Natural killer cell (primary cell): ENCODE measurements around the gene TAF6. TPM values are rescaled to one million over a fixed set of nuclear protein-coding genes. Genes with fewer than 3 reads are reported as not detected.
A peak's percentile ranks its signal among the peaks of the same experiment; 100 is the strongest.

Source experiments
- ATAC-seq, 3 donors: fragments of 150-1000 bp in 2 of 3; fragments of 200-7000 bp in 1 of 3; cut with Tn5 transposase; 1 replicate in 1 of 3; 2 replicates in 2 of 3; pipeline ENCODE4 v1.10.0; 2021; ENCODE audit warnings: mild to moderate bottlenecking in 2 of 3, moderate library complexity in 2 of 3
- DNase-seq, 2 donors: peaks; one replicate each; pipeline versions ENCODE4 v3.0.0 to v3.0.0-alpha.2; 2013 to 2021; ENCODE audit warnings: mixed read lengths in 1 of 2
- H3K27ac ChIP-seq: one replicate; pipeline ENCODE4 v1.5.1; 2013; ENCODE audit warnings: mild to moderate bottlenecking, low read length
- H3K27me3 ChIP-seq: one replicate; pipeline ENCODE4 v1.6.1; 2013; ENCODE audit warnings: low read length; ENCODE audit not compliant: control insufficient read depth, insufficient read depth
- H3K36me3 ChIP-seq: one replicate; pipeline ENCODE4 v1.6.1; 2013; ENCODE audit warnings: low read length; ENCODE audit not compliant: control insufficient read depth, insufficient read depth
- H3K4me1 ChIP-seq: one replicate; pipeline ENCODE4 v1.6.1; 2013; ENCODE audit warnings: low read length; ENCODE audit not compliant: control insufficient read depth, insufficient read depth
- H3K4me3 ChIP-seq: one replicate; pipeline ENCODE4 v1.5.1; 2013; ENCODE audit warnings: low read length
- H3K9me3 ChIP-seq: one replicate; pipeline ENCODE4 v1.6.1; 2013; ENCODE audit warnings: low read length; ENCODE audit not compliant: control insufficient read depth, insufficient read depth
- H3K27ac Mint-ChIP-seq, 2 donors: one replicate each; pipeline ENCODE4 v1.8.0; 2022; ENCODE audit warnings: mild to moderate bottlenecking in 2 of 2, mixed read lengths in 2 of 2, moderate library complexity in 1 of 2
- H3K27me3 Mint-ChIP-seq, 2 donors: one replicate each; pipeline ENCODE4 v1.8.0; 2022; ENCODE audit warnings: low read depth in 2 of 2, mixed read lengths in 2 of 2
- H3K36me3 Mint-ChIP-seq: one replicate; pipeline ENCODE4 v1.8.0; 2022; ENCODE audit warnings: mixed read lengths
- H3K4me1 Mint-ChIP-seq, 2 donors: one replicate each; pipeline ENCODE4 v1.8.0; 2022; ENCODE audit warnings: mixed read lengths in 2 of 2
- H3K4me3 Mint-ChIP-seq: one replicate; pipeline ENCODE4 v1.8.0; 2022; ENCODE audit warnings: mild to moderate bottlenecking, moderate library complexity, mixed read lengths
- H3K9me3 Mint-ChIP-seq, 2 donors: one replicate each; pipeline ENCODE4 v1.8.0; 2022; ENCODE audit warnings: mixed read lengths in 2 of 2
- CTCF ChIP-seq: fragments of 200-600 bp; IDR thresholded peaks from one replicate; pipeline ENCODE4 v1.8.0; 2022; ENCODE audit warnings: antibody characterized with exemption
- WGBS: methylation state at CpG from one replicate; pipeline ENCODE4 v1.1.7; 2013; ENCODE audit warnings: missing lambda C conversion rate; ENCODE audit not compliant: insufficient coverage; 5-methylcytosine and 5-hydroxymethylcytosine counted together
- intact Hi-C: fragments of 100-400 bp; cut with micrococcal nuclease; formaldehyde crosslinking; loops from one replicate; pipeline ENCODE4 v1.14.2; 2022
- total RNA-seq, 4 donors: library from RNA; stranded (reverse); fragments of 120-200 nt in 1 of 4; gene quantifications; one replicate each; pipeline versions ENCODE4 v1.2.3 to v1.2.4, GENCODE V29; 2013 to 2022

Gene TAF6
- total RNA-seq, 3 donors from 2014 or later (not counting 1 experiment from before 2014, with no cell fraction given), result 42.2 to 56.8 (median 47.9) TPM

GRCh38 chr7:100061518-100062193 is 57.5 kb downstream of the TAF6 start:
- no peaks in the 10 kb centered on the region for H3K36me3 Mint-ChIP-seq
- no peaks in the 10 kb centered on the region for H3K9me3 Mint-ChIP-seq
- 99% methylated on average over 10 of the region's 11 CpGs for WGBS
- H3K27me3 Mint-ChIP-seq, result no peaks in the 10 kb centered on the region
- Histone ChIP-seq H3K4me3 (no peak overlapping the region), H3K27ac (no peak overlapping the region), H3K9me3 (no peaks in the 10 kb centered on the region), H3K36me3 (peaks cover 47% of the 10 kb centered on the region), H3K27me3 (no peaks in the 10 kb centered on the region), H3K4me1 (no peaks in the 10 kb centered on the region)
- no peak for TF ChIP-seq CTCF
- no peak overlapping the region for H3K4me3 Mint-ChIP-seq
- H3K4me1 Mint-ChIP-seq, result no peaks in the 10 kb centered on the region
- DNase-seq (no peak), ATAC-seq (no peak)
- peak overlapping the region in 1 of 2 donors; percentile 63 for H3K27ac Mint-ChIP-seq
- intact Hi-C loops, result no loop called here

DNA sequence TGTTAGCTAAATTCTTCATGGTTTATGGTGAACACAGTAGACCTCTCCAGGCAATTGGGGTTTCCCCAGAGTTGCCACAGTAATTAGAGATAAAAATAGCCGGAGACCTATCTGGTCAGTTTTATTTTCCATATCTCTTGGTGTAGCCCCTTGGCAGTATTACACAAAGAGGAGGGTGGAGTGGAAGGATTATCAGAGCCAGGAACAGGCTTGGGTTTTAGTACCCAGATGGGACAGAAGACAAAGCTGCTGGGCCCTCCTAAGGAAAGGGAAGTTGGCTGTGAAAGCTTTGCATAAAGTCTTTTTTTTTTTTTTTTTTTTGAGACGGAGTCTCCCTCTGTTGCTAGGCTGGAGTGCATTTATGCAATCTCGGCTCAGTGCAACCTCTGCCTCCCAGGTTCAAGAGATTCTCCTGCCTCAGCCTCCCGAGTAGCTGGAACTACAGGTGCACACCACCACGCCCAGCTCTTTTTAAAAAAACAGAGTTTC is 59.9 kb downstream of the TAF6 start:
- Histone ChIP-seq H3K27me3 (no peaks in the 10 kb centered on the region), H3K9me3 (no peaks in the 10 kb centered on the region), H3K4me1 (no peaks in the 10 kb centered on the region), H3K4me3 (no peak overlapping the region), H3K27ac (no peak overlapping the region), H3K36me3 (peaks cover 39% of the 10 kb centered on the region)
- no peak for TF ChIP-seq CTCF
- Mint-ChIP-seq H3K4me1 (no peaks in the 10 kb centered on the region), H3K27ac (no peak overlapping the region), H3K4me3 (no peak overlapping the region), H3K27me3 (no peaks in the 10 kb centered on the region), H3K9me3 (no peaks in the 10 kb centered on the region), H3K36me3 (no peaks in the 10 kb centered on the region)
- 90% methylated on average over 5 of the region's 5 CpGs for WGBS
- DNase-seq, result no peak
- intact Hi-C loops, result loop anchor here (10.0 kb wide), 1 partner anchor 144 kb away; the partner anchor contains the start of gene TRIM4
- ATAC-seq, result no peak

Other genes with a start within 250 kb of the TAF6 start
- gene OR2AE1, start 242.3 kb downstream of the TAF6 start, total RNA-seq, result not detected
- gene TRIM4, start 199.8 kb downstream of the TAF6 start, total RNA-seq, result 10 to 100 TPM; 16.8 to 28.1 (median 22.4) TPM
- not detected for gene GJC3, start 189.7 kb downstream of the TAF6 start, total RNA-seq
- not detected for gene AZGP1, start 143.3 kb downstream of the TAF6 start, total RNA-seq
- 10 to 100 TPM; 57.6 to 62.5 (median 60.8) TPM for gene ZKSCAN1, start 103.8 kb downstream of the TAF6 start, total RNA-seq
- gene ZSCAN21, start 69.6 kb downstream of the TAF6 start, total RNA-seq, result 1 to 10 TPM; 6.2 to 8.9 (median 7.2) TPM
- 10 to 100 TPM; 37.8 to 51.6 (median 49.0) TPM for gene ZNF3, start 37.6 kb downstream of the TAF6 start, total RNA-seq
- gene COPS6, start 30.4 kb downstream of the TAF6 start, total RNA-seq, result 10 to 100 TPM; 79.0 to 94.6 (median 84.4) TPM
- 100 to 1,000 TPM; 112 to 214 (median 137) TPM for gene MCM7, start 18.0 kb downstream of the TAF6 start, total RNA-seq
- 10 to 100 TPM in 2 of 3 donors, 1 to 10 TPM in 1; 8.4 to 12.8 (median 12.7) TPM for gene AP4M1, start 17.7 kb downstream of the TAF6 start, total RNA-seq
- gene CNPY4, start 276 bp upstream of the TAF6 start, total RNA-seq, result 10 to 100 TPM; 19.1 to 25.8 (median 23.9) TPM
- gene MBLAC1, start 7.6 kb upstream of the TAF6 start, total RNA-seq, result 1 to 10 TPM; 2.8 to 4.3 (median 4.1) TPM
- 100 to 1,000 TPM; 148 to 161 (median 156) TPM for gene LAMTOR4, start 29.6 kb upstream of the TAF6 start, total RNA-seq
- gene TRAPPC14, start 39.4 kb upstream of the TAF6 start, total RNA-seq, result 10 to 100 TPM; 55.1 to 59.2 (median 56.5) TPM
- under 1 TPM; 0.78 to 0.95 (median 0.78) TPM for gene GAL3ST4, start 49.3 kb upstream of the TAF6 start, total RNA-seq
- 1 to 10 TPM; 1.9 to 2.4 (median 2.3) TPM for gene GPC2, start 58.0 kb upstream of the TAF6 start, total RNA-seq
- 1 to 10 TPM; 5.0 to 5.6 (median 5.5) TPM for gene STAG3, start 58.6 kb upstream of the TAF6 start, total RNA-seq
- gene PVRIG, start 100.6 kb upstream of the TAF6 start, total RNA-seq, result 10 to 100 TPM; 45.6 to 84.1 (median 52.9) TPM
- not detected for gene SPDYE3, start 188.3 kb upstream of the TAF6 start, total RNA-seq
- gene PILRB, start 238.8 kb upstream of the TAF6 start, total RNA-seq, result 100 to 1,000 TPM; 143 to 206 (median 157) TPM